ENCODE measurements around the gene UTP4. TPM values are rescaled to one million over a fixed set of nuclear protein-coding genes. Genes with fewer than 3 reads are reported as not detected.

UTP4 gene
- total and polyA plus RNA-seq, 2 of the 8 experiments (the other 6 are each of a cell fraction or from before 2014, with no cell fraction given): 101 to 118 TPM

- no peak for TF ChIP-seq CHD7 (IDR thresholded peaks at IDR 0.05; ENCODE audit: insufficient replicate concordance, low read length)
- TF ChIP-seq CBX8 (IDR thresholded peaks at IDR 0.05; ENCODE audit: borderline replicate concordance, low read depth, low read length): no peak
- no peak for TF ChIP-seq SIX5 (IDR thresholded peaks at IDR 0.05; ENCODE audit: low read depth, low read length)
- no peak for TF ChIP-seq SP2 (IDR thresholded peaks at IDR 0.05; ENCODE audit: low read length)
- TF ChIP-seq TAF7 (optimal IDR thresholded peaks at IDR 0.05; ENCODE audit: borderline replicate concordance, low read depth, low read length): no peak
- TF ChIP-seq EGR1 (IDR thresholded peaks at IDR 0.05; ENCODE audit: borderline replicate concordance, low read depth, low read length): no peak
- peak; percentile 68 for TF ChIP-seq KDM4A (IDR thresholded peaks at IDR 0.05; ENCODE audit: low read depth, low read length, severe bottlenecking)
- TF ChIP-seq TCF12 (IDR thresholded peaks at IDR 0.05; ENCODE audit: low read depth, low read length): no peak
- no peak for TF ChIP-seq KDM1A (IDR thresholded peaks at IDR 0.05; ENCODE audit: borderline replicate concordance, low read length)
- no peak for TF ChIP-seq CHD1 (IDR thresholded peaks at IDR 0.05; ENCODE audit: low read depth, low read length)
- no peak for TF ChIP-seq HDAC6 (IDR thresholded peaks at IDR 0.05; ENCODE audit: low read depth, low read length)
Measured at GRCh38 chr16:69132424-69133252, at the start of gene UTP4, which contains the start of gene CHTF8 (continued).

All from H1 (cell line).